Activated T-cell treated with anti-CD3 and anti-CD28 coated beads for 4 hours (primary cell): Measurements from ENCODE around the gene COX8C.
"Not testable (repeated sequence)": the region's sequence is repeated elsewhere in the genome, so short reads cannot be mapped to it uniquely, and the experiment has no call there.

Source experiments
- DNase-seq: peaks from one replicate; pipeline ENCODE4 v3.0.0-alpha.2; 2020

Gene COX8C

DNA sequence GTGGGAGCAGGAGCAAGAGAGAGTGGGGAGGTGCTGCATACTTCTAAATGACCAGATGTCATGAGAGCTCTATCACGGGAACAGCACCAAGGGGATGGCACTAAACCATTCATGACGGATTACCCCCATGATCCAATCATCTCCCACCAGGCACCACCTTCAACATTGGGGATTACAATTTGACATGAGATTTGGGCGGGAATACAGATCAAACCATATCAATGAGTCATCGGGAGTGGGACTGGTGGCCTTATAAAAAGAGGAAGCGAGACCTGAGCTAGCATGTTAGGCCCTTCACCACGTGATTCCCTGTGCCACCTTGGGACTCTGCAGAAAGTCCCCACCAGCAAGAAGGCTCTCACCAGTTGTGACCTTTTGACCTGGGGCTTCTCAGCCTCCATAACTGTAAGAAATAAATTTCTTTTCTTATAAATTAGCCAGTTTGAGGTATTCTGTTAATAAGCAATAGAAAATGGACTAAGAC lies 28.7 kb downstream of the COX8C start:
- no peak for DNase-seq

DNA sequence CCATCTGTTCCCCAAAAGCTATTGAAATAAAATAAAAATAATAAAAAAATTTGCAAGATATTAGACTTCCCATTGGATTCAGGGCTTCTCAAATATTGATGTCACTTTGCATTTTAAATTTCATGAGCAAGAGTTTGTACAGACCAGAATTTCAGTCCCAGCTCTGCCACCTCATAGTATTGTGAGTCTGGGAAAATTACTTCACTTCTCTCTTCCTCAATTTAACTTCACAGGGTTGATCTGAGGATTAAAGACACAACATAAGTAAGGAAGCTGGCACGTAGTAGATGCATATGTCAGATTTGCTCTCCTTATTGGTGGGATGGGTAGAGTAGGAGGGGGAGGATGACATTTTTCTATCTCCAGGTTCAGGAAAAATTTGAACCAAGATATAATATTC lies 32.8 kb downstream of the COX8C start:
- DNase-seq, result no peak

DNA sequence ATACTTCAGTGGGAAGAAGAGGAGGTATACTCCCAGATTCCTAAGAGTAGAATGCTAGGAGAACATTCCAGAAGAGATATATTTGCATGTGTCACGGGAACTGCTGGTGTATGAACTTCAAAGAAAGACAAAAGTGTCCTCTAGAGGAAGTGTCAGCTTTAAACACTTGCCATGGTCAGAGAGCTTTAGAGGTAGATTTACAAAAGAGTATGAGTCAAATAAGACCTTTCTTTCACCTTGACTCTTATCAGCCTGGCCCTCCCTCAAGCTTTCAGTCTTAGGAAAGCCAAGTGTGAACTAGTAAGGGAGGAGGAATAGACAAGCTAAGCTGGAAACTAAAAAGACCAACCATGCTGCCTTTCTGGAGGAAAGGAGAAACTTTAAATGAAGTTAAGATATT lies 34.7 kb downstream of the COX8C start:
- DNase-seq, result no peak

DNA sequence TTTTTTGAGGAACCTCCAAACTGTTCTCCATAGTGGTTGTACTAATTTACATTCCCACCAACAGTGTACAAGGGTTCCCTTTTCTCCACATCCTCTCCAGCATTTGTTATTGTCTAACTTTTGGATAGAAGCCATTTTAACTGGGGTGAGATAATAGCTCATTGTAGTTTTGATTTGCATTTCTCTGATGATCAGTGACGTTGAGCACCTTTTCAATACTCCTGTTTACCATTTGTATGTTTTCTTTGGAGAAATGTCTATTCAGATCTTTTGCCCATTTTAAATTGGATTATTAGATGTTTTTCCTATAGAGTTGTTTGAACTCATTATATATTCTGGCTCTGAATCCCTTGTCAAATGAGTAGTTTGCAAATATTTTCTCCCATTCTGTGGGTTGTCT lies 37.3 kb downstream of the COX8C start:
- not testable (repeated sequence) for DNase-seq

DNA sequence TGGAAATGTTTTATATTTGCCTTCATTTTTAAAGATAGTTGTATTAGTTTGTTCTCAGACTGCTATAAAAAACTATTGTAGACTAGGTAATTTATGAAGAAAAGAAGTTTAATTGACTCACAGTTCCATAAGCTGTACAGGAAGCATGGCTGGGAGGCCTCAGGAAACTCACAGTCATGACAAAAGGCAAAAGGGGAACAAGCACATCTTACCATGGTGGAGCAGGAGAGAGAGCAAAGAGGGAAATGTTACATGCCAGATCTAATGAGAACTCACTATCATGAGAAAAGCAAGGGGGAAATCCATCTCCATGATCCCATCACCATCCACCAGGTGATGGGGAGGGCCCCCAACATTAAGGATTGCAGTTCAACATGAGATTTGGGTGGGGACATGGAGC lies 48.2 kb downstream of the COX8C start:
- no peak for DNase-seq

DNA sequence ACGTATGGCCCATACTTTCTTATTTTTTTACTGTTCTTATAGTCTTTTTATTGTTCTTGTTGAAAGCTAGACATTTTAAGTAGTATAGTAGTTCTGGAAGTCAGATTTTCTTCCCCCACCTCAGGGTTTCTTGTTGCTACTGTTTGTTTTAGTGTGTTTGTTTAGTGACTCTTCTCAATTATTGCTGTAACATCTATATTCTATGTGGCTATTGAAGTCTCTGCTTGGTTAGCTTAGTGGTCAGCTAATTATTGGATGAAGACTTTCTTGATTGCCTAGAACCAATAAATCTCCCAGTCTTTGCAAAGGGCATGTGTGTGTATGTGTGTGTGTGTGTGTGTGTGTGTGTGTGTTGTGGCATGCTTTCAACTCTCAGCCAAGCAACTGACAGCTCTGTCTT lies 49.5 kb downstream of the COX8C start:
- DNase-seq, result no peak
